Stimulated activated CD4-positive, alpha-beta T cell treated with anti-CD3 and anti-CD28 coated beads, Interleukin-12 subunit alpha, Interleukin-12 subunit beta, amount 100 ng/mL, for 48 hours (primary cell): ENCODE measurements around the gene SLC35E2B.
"Not testable (repeated sequence)": the region's sequence is repeated elsewhere in the genome, so short reads cannot be mapped to it uniquely, and the experiment has no call there.

Experiments
- DNase-seq, 3 donors: peaks; one replicate each; pipeline ENCODE4 v3.0.0-alpha.2; 2020; ENCODE audit warnings: low read depth in 2 of 3, low spot score in 1 of 3

The SLC35E2B gene

DNA sequence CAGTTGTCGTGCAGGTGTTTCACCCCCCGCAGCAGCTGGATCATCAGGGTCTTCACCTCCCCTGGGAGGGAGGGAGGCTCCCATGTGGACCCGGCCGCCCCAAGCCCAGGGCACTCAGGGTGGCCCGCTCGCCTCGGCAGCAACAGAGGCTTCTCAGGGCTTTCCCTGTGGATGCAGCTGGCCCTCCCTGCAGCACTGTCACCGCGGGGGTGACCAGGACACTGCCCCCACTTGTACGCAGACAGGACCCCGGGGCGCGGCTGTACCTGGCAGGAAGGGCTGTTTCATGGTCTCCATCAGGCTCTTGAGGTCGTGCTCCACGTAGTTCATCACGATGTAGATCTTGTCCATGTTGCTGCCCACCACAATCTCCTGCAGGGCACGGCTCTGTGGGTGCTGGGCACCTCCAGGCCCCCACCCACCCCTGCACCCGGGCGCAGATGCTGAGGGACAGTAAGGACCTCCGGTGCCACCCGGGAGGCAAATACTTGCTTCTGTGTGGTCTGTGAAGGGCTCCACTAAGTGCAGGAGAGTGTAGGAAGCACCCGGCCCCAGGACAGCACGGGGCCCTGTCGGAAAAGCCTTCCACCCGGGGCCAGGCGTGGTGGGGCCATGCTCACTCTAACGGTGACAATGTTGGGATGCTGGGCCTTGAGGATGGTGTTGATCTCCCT lies 11.8 kb upstream of the SLC35E2B start:
- not testable (repeated sequence) for DNase-seq

DNA sequence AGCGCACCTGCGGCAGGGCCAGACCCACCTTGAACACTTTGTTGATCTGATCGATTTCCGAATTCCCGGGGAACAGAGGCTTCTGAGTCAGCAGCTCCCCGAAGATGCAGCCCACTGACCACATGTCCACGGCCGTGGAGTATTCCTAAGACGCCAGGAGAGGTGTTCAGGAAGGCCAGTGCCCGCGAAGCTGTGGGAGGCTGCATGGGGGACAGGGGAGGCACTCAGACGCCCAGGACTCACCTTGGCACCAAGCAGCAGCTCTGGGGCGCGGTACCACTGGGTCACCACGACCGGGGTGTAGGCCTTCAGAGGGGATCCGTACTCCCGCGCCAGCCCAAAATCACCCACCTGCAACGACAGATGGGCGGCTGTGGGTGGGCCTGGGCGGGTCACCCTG lies 11.2 kb upstream of the SLC35E2B start:
- DNase-seq = no peak

DNA sequence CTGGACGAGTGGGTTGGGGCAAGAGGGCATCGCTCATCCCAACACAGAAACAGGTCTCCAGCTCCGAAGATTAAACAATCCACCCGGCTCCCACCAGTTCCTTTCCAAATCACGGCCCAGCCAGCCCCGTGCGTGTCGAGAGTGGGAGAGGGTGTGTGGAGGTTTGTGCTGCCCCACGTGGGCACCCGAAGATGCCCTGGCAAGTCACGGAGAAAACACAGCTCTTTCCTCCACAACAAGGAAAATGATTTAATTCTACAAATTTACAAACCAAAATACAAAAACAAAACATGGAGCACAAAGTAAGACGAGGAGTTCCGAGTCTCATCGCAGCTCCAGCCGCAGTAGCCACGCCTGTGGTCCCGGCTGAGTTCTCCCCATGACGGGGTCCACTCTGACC lies 9.9 kb upstream of the SLC35E2B start:
- not testable (repeated sequence) for DNase-seq

DNA sequence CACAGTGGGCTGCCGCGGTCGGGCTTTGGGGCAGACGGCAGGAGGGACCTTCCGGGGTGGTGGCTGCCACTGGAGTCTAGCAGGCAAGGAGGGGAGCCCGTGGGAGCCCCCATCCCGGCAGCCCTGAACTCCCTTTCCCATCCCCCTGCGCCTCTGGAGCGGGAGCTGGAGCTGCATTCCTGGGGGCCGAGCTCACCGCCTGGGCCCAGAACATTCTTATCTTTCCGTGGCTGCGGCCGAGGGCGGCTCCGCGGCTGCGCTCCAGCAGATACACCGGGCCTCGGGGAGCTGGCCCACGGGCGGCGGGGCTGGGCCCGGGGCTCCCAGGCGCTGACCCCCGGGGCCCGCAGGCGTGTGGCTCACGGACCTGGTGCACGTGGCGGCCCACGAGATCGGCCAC lies 8.0 kb upstream of the SLC35E2B start:
- not testable (repeated sequence) for DNase-seq

DNA sequence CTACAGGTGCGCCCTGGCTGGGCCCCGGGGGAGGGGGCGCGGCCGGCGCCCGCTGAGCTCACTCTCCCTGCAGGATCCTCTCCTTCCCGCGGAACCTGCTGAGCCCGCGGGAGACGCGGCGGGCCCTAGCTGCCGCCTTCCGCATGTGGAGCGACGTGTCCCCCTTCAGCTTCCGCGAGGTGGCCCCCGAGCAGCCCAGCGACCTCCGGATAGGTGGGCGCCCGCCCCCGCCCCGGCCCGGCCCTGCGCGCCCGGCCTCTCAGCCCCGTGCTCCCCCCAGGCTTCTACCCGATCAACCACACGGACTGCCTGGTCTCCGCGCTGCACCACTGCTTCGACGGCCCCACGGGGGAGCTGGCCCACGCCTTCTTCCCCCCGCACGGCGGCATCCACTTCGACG lies 7.5 kb upstream of the SLC35E2B start:
- DNase-seq = not testable (repeated sequence)

DNA sequence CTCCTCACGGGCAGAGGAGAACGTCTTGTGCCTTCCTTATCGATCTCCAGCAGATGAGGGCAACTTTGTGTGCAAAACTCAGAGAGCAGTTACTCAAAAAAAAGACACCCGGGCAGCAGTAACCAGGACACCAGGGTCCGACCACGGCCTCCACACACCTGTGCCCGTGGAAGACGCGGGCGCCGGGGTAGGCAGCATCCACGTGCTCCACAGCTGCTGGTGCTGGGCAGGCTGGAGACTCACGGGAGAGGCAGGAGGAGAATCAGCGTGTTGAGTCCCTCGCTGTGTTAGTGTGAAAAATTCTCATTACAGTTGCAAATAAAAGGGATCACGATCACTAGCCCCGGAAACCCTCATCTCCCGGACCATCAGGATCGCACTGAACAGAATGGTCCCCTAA lies 6.5 kb upstream of the SLC35E2B start:
- not testable (repeated sequence) for DNase-seq

DNA sequence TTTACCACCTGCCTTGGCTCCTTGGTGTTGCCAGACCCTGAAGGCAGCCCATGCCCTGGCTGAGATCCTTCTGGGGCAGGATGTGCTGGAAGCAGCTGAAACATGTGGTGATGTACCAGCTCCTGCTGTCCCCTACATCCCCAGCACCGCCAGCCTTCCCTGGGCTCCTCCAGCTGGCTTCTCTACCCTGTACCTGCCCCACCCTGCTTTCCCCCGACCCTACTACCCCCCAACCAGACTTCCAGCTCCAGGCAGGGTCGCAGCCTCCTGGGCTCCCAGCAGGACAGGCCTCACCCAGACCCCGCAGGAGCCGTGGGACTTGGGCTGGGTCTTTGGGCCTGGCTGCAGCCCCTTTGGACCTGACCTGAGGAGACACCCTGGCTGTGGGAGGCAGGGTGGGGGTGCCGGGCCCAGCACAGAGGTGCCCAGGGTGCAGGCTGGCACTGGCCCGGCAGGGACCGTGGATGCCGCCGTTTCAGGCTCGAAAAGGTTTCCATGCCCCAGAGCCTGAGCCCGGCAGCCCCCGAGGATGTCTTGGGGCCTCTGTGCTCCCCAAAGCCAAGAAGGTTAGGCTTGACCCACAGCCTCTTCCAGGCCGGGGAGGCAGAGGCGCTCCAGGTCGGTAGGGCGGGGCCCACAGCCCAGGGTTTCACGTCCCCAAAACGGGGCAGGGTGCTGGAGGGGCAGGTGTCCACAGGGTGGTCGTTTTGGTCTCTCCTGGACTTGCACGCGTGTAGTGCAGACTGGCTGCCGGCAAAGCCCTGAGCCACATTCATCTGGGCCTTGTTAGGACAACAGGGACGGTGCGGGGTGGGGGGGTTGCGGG lies 5.0 kb upstream of the SLC35E2B start:
- DNase-seq = not testable (repeated sequence)

DNA sequence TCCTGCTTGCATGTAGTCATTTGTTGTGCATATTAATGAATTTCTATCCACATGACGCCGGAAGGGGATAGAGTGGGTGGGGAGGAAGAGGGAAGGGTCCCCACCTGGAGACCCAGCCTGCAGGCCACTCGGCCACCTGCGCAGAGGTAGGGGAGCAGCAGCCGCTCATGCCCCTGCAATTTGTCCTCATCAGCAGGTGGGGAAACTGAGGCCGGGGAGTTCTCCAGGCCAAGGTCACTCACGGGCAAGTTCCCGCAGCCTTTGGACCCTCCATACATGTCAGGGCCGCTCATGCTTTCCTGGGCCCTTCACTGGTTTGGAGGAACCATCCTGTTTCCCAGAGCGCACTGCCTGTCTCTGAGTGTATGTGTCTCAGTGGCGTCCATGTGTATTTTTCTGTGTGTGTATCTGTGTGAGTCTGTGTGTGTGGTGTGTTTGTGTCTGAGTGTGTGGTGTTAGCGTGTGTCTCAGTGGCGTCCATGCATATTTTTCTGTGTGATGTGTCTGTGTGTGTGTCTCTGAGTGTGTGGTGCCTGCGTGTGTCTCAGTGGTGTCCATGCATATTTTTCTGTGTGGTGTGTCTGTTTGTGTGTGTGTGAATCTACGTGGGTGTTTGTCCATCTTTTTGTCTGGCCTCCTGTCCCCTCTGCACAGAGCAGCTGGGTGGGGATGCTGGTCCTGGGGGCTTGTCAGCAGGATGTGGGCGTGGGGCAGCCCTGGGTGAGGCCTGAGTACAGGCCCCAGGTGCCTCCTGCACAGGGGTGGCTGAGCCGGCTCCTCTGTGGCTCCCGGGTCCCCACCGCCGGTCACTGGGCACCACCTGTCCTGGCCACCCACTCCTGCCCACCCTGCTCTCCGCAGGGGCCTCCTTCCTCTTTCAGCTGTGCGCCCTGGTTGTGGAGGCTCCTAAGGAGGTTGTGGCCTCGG lies 4.1 kb upstream of the SLC35E2B start:
- DNase-seq = not testable (repeated sequence)

DNA sequence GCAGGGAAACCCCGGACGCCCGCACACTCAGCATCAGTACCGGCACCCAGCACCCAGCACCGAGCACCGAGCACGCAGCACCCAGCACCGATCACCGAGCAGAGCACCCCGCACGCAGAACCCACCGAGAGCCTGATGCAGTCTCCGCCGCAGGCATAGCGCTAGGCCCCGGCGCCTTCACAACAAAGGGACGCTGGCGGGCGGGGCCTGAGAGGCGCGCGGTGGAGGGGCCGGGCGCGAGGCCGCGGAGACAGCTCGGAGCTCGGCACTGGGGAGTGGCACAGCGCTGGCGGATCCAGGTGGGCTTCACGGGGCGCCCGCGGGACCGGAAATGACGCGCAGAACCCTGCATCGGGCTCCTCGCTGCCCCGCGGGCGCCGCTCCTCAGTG lies 276 bp downstream of the SLC35E2B start:
- DNase-seq = peak; percentile 23 to 61 (median 58)

DNA sequence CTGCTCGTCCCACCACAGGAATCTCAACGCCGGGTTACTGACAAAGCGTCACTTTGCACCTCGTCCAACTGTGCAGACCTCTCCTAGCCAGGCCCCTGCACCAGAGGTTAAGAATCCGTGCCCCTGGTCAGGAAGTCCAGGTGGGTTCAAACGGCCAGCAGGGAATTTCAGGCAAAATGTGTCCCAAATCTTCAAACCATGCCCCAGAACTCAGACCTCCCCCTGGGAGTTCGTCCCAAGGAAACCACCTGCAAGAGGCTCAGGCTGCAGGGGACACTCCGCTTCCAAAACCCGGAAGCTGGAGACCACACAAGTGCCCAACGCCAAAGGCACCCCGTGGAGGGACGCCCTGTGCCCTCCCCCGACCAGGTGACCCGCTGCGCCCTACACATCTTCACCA lies 1.2 kb downstream of the SLC35E2B start:
- not testable (repeated sequence) for DNase-seq

DNA sequence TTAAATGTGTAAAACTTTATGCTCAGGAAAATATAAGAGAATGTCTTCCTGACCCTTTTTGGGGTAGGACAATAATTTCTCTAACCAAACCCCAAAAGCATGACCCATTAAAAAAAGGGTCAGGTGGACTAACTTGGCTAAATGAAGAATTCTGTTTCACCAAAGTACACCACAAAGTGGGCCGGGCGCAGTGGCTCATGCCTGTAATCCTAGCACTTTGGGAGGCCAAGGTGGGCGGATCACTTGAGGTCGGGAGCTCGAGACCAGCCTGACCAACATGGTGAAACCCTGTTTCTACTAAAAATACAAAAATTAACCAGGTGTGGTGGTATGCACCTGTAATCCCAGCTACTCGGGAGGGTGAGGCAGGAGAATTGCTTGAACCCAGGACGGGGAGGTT lies 3.1 kb downstream of the SLC35E2B start:
- not testable (repeated sequence) for DNase-seq

DNA sequence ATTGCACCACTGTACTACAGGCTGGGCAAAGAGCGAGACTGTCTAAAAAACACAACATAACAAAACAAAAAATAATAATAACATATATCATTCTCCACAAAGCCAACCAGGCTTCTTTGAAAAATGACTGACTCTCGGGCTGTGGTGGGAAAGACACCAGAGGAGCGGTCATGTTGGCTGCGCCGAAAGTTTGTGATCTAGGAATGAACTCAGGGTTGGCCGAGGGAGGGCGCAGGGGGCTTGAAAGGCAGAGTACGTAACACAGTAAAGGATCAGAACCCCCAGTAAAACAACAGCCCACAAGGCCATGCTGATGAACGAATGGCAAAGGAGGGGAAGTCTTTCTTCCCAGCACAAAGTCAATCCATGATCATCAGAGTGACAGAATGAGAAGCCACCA lies 4.7 kb downstream of the SLC35E2B start:
- no peak for DNase-seq

DNA sequence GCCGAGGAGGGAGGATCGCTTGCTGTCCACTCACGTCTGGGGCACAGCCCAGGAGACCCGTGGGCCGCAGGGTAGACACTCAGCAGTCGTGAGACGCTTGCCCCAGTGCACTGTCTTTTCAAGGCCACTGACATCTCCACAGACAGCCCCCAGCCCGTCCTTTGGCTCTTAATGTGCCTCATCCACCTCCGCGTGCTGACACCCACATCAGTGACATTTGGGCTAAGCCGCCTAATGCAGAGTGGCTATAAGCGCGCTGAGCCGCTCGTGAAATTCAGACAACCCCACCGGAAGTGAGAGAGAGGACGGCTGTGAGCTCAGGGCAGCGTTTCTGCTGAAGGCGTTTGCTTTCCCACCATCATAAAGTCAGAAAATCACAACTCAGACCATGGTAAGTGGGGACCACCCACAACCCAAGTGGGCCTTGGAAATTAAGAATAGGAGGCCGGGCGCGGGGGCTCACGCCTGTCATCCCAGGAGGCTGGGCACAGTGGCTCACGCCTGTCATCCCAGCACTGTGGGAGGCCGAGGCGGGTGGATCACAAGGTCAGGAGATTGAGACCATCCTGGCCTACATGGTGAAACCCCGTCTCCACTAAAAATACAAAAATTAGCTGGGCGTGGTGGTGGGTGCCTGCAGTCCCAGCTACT lies 8.4 kb downstream of the SLC35E2B start:
- DNase-seq = no peak

DNA sequence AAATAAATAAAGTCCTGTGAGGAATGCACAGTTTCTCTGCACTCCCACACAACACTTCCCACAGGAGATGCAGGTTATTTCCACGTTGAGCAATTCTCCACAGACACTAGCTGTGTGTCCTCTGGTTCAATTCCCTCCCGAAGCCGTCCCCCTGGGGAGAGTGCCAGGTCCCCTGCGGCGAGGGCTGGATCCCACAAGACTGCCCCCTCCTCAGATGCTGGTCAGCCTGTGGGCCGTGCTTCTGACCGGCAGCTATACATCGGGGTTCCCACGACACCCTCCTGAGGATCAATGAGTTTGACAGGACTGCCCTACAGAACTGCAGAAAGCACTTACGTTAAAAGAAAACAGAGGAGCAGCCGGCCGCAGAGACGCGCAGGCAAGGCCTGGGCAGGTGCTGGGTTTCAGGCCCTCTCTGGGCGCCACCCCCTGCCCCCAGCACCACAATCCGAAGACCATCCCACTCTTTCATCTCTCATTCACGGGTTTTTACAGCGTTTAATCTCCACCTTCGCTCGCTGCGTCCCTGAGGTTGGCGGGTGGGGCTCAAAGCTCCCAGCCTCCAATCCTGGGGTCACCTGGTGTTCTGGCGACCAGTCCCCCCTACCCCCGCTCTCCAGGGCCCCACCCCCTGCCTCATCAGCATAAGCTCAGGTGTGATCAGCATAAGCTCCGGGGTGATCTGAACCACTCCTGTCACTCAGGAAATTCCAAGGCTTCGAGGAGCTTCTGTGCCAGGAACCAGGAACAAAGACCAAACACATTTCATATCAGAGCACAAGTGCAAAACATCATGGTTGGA lies 9.3 kb downstream of the SLC35E2B start:
- no peak for DNase-seq

DNA sequence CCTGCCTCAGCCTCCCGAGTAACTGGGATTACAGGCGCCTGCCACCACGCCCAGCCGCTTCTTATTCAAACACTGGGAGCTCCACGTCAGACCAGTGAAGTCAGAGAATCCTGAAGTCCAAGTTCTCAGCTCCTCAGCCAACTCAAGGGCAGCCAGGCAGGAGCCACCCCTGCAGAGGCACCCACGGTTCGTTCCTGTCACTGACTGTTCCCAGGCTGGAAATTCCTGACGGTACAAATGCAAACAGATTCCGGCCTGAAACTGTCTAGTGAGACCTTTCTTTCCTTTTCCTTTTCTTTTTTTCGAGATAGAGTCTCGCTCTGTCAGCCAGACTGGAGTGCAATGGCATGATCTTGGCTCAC lies 11.7 kb downstream of the SLC35E2B start:
- no peak for DNase-seq

DNA sequence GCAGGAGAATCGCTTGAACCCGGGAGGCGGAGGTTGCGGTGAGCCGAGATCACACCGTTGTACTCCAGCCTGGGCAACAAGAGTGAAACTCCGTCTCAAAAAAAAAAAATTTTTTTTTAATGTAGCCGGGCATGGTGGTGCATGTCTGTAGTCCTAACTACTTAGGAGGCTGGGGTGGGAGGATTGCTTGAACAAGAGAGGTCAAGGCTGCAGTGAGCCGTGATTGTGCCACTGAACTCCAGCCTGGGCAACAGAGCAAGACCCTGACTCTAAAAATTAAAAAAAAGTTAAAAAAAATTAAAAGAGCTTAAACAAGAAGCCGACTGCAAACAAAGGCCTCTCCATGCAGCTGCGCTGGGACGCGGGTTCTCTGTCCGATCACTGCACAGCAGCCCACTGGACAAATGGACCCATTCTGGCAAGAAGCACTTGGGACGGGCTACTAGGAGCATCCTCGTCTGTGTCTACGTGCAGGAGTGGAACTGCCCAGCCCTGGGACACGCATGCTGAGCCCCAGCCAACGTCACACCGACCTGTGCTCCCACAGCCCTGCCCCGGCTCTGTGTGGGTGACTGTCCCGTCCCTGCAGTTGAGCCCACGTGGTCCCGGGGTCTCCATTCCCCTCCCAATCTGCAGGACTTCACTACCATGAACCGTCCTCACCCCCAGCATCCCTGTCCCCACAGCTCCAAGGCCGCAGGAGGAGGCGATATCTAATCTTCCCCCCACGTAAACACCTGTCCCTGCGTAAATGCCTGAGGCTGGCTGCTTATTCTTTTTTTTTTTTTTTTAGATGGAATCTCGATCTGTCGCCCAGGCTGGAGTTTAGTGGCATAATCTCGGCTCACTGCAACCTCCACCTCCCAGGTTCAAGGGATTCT lies 12.3 kb downstream of the SLC35E2B start:
- DNase-seq = no peak

DNA sequence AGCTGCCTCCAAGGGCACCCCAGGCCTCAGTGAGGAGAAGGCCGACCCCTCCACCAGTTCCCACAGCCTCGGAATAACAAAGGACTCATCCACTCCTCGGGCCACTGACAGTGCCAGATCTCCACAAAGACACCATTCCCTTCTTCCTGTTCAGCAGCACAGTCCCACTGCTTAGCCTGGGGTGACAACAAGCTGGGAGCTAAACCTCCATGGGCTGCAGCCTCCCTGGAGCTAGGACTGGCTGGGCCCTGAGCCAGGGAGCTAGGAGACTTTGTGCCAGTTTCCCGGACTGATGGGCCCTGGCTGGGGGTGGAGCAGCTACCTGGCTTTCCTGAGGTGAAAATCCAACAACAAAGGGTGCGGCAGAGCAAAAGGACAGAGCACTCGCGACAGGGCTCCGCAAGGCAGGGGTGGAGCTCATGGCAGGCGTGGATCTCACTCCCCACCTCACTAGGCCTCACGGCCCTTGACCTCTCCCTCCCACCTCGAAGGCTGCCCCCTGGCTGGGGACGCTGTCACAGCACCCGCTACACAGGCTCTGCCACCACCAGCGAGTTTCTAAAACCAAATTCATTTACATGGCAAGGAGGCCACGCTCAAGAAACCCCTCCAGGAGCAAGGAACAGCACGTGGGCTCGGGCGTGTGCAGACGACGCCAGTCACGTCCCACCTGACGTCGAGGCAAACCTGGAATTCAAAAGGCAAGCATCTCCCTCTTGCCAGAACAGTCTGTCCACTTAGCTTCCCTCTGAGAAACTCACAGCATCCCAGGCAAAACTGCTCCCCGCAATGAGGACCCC lies 13.8 kb downstream of the SLC35E2B start:
- peak in 1 of 3 donors; percentile 52 for DNase-seq
